Measurements from ENCODE around the gene TST.

DNA sequence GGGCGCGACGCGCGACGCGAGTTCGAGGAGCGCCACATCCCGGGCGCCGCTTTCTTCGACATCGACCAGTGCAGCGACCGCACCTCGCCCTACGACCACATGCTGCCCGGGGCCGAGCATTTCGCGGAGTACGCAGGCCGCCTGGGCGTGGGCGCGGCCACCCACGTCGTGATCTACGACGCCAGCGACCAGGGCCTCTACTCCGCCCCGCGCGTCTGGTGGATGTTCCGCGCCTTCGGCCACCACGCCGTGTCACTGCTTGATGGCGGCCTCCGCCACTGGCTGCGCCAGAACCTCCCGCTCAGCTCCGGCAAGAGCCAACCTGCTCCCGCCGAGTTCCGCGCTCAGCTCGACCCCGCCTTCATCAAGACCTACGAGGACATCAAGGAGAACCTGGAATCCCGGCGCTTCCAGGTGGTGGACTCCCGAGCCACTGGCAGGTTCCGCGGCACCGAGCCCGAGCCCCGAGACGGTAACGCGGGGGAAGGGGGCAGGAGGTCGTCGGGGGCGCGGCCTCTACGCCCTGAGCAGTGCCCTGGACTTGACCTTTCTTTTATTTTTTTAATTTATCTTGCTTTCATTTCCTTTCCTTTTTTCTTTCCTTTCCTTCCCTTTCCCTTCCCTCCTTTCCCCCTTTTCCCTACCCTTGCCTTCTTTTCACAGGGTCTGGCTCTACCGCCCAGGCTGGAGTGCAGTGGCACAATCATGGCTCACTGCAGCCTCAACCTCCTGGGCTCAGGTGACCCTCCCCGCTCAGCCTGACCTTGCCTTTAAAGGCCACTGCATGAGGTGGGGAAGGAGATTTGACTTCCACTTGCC is 5.3 kb upstream of the TST start:
- TF ChIP-seq GATA1 (IDR thresholded peaks at IDR 0.05; ENCODE audit: low read depth, low read length) (no peak), POLR2A (IDR thresholded peaks at IDR 0.05; ENCODE audit: low read length) (no peak)
